GM18861 (cell line): ENCODE results near the gene KCTD20.
"Not testable (repeated sequence)": the region's sequence is repeated elsewhere in the genome, so short reads cannot be mapped to it uniquely, and the experiment has no call there.

ENCODE experiments used
- ATAC-seq: cut with Tn5 transposase; IDR thresholded peaks from one replicate; pipeline ENCODE4 v1.9.1; 2021; ENCODE audit not compliant: unreplicated experiment

Gene KCTD20

DNA sequence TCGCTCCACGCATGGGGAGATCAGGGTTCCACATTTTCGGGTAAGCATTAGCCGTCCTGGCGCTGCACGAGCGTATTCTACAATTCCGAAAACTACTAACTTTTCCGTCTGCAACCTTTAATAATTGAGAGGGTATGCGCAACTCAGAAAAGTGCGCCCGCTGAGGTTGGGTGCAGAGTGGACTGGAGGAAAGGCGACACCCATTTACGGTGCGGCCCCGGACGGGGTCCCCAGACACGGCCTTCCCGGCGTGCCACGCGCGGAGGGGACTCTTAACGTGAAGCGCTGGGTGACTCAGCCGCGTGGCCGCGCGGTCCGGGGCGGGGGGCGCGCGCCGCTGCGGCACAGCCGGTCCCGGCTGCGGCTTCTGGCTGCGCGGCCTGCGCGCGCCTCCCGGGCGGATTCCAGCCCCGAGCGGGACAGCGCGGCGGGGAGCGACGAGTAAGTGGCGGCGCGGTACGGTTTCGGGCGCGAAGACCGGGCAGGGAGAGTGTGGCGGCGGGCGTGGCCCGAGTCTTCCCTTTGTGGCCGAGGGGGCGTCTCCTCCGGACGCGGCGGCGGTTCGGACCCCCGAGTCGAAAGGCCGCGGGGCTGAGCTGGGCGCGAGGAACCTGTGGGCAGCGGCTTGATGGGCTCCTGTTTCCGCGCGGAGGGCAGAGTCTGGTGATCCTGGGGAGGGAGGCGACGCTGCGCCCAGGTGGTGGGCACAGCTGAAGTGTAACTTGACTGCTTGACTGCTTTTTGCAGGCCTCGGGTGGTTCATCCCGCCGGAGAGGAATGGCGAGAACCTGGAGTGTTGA lies at the start of gene KCTD20, which contains the start of gene PXT1:
KCTD20 (plus strand) TSS at position 330 of the 800 bp plus-strand sequence. CDS start 27,098 bp downstream, outside the sequence.
PXT1 (minus strand) TSS at position 184 of the 800 bp plus-strand sequence. CDS start 16,772 bp downstream, outside the sequence.
- ATAC-seq, result peak; percentile 65

- ATAC-seq, result no peak
Measured at GRCh38 chr6:36399970-36400369, 42.8 kb upstream of the KCTD20 start.

DNA sequence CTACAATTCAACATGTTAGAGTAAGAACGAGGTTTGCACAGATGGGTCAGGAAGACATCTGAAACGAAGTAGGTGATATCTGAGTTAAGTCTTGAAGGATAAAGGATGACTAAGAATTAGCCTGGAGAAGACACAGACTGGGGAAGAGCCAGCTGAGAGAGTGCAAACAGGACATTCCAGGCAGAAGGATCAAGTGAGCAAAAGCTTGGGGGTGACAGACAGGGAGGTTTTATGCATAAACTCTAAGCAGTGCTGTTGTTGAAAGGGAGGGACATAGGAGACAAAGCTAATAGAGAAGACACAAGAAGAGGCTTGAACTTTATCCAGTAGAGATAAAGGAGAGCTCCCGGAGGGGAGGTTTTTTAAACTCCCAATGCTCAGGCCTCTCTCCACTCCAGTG lies 40.3 kb upstream of the KCTD20 start:
- no peak for ATAC-seq

GRCh38 chr6:36404164-36404563 lies 38.6 kb upstream of the KCTD20 start:
- ATAC-seq, result no peak

DNA sequence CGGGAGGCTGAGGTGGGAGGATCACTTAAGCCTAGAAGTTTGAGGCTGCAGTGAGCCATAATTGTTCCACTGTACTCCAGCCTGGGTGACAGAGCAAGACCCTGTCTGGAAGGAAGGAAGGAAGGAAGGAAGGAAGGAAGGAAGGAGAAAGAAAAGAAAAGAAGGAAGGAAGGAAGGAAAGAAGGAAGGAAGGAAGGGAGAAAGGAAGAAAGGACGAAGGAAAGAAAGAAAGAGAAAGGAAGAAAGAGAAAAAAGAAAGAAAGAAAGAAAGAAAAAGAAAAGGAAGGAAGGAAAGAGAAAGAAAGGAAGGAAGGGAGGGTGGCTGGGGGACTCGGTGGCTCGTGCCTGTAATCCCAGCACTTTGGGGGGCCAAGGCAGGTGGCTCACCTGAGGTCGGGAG lies 33.1 kb upstream of the KCTD20 start:
- not testable (repeated sequence) for ATAC-seq

DNA sequence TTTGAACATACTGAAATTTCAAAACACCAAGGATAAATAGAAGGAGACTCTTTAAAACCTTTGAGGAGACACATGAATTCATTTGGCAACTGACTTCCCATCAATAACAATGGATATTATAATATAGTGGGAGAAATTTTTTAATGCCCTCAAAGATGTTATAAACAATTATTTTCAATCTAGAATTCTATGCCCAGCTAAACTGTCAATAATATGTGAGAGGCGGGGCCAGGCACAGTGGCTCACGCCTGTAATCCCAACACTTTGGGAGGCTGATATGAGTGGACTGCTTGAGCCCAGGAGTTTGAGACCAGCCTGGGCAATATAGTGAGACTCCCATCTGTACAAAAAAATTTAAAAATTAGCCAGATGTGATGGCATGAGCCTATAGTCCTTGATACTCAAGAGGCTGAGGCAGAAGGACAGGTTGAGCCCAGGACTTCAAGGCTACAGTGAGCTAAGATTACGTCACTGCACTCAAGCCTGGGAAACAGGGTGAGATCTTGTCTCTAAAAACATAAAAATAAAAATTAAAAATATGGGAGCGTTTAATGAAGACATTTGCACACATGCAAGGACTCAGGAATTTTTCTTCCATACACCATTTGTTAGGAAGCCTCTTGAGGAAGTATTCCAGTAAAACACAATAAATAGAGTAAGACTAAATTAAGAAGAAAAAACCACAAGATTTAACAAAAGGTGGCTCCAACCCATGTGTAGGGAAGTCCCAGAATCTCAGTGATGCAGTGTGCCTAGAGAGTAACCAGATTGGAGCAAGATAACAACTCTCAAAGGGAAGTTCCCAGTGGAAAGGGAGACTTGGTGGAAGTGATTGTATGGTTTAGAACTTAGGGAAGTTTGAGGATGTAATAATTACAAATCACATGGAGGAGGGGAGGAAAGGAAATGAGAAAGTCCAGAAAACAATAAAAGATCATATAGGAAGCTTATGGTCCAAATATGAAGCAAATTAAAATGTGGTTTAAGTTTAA lies 29.0 kb upstream of the KCTD20 start:
- no peak for ATAC-seq

DNA sequence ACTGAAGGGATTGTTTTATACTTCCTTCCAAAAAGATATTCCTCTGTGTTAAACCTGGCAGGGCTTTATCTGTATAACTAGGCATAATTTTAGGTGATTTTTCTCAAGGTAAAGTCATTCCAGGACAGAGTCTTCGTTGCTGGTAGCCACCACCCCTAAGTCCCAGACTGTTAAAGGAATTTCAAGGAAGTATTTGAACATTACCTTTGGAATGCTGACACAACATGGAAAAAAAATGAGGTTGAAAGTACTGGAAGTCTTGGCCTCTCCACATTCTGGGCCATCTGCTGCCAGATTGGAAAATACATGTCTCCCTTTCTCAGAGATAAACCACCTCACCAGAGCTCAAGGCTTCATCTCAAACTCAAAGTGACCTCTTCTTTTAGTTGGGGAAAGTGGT lies 28.3 kb upstream of the KCTD20 start:
- ATAC-seq, result no peak

DNA sequence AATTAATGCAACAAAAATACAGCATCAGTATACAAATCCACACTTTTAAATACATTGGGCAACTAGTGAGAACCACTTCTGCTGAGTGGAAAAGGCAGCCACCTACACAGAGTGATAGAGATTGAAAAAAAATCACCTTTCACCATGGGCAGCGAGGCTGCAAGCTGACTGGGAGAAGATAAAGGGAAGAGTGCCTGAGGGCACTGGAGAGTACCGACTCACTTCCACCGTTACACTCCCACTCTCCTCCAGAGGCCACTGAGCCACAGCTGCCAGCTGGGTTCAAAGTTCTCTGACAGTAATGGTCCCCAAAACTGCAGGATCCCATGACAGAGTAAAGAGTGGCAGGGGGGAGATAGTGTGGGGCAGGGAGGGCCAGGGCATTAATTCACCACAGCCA lies 24.2 kb upstream of the KCTD20 start:
- no peak for ATAC-seq

GRCh38 chr6:36419310-36419709 lies 23.5 kb upstream of the KCTD20 start:
- ATAC-seq, result no peak

DNA sequence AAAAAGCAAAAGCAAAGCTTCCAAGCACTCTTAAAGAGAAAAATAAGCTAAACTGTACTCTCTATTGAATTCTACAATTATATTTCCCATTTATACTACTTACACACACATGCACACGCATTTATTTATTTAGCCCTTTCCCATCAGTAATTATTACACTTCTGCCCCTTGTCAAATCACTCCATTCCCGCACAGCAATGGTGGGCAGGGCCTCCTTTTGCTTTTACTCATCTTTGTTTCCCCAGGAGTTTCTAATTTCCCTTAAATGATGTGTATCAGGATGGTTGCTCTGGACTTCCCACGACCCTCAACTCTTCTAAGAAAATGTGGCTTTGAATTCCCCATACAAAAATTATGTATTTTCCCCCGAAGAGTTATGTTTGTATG lies 20.1 kb upstream of the KCTD20 start:
- no peak for ATAC-seq

DNA sequence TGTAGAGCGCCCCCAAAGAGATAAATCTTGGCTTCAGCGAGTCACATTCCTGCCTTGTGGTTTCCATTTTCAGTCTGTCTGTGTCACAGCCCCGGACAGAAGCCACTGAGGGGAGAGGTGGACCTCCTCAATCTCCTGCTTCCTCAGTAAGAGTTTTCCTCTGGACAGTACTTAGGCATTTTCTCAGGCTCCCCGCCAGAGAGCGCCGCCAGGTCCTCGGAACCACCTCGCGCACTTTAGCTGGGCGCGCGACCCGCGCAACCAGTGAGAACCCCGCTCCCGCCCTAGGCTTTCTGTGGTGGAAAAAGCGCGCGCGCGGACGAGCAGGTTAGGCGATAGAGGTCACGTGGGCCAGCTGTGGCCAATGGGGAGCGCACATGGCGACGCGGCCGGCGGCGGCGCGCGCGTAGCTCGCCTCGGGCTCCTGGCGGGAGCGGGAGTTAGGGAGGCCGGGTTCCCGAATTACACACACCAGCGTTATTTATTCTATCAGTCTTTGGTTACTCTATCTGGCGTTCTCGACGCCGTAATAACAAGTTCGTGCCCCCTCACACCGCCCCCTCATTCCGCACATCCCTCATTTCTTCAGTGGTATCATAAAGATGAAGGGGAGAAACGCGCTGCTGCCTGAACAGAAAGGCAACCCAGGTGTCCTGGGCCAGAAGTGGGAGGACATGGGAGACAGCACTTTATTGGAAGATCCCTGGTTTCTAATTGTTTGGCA lies 19.5 kb upstream of the KCTD20 start:
- ATAC-seq, result peak; percentile 87

DNA sequence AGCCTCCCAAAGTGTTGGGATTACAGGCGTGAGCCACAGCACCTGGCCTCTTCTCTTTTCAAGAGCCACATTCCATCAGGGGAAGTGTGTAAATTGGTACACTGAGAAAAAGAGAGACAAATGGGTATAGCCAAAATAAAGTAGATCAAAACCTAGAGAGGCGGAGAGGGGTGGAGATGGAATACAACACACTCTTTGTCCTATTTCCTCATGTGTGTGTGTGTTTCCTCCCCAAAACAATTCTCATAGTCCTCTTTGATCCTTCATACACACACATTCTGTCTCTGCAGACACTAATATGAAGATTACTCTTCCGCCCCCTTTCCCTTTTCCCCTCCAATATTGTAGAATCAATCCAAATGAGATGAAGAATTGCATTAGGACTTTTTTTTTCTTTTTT lies 16.2 kb upstream of the KCTD20 start:
- no peak for ATAC-seq

GRCh38 chr6:36428911-36429310 lies 13.9 kb upstream of the KCTD20 start:
- ATAC-seq, result no peak

DNA sequence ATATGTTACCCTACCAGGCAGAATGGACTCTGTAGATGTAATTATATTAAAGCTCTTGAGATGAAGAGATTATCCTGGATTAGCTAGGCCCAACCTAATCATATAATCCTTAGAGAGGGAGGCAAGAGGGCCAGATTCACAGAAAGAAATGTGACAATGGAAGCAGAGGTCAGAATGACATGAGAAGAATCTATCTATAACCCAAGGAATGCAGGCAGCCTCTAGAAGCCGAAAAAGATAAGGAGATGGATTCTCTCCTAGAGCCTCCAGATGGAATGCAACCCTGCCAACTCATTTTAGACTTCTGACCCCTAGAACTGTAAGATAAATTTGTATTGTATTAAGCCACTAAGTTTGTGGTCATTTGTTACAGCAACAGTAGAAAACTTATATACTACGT lies 12.4 kb upstream of the KCTD20 start:
- ATAC-seq, result no peak

- ATAC-seq, result no peak
Measured at GRCh38 chr6:36431197-36431596, 11.6 kb upstream of the KCTD20 start.

GRCh38 chr6:36432151-36432671 lies 10.6 kb upstream of the KCTD20 start:
- ATAC-seq, result no peak

DNA sequence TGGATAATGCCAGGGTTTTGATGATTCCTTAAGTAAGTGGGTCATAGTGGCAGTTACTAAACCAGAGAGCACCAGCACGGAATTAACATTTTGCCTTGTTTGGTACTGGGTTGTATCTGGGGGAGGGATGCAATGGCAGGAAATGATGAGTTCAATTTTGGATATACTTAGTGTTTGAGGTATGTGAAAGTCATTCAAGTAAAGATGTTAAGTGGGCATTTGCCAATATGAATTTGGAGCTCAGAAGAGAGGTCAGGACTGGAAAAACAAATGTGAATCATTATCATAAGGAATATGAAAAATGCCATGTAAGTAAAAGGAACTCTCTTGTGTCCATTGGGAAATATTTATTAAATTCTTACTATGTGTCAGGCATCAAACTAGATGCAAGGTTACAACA lies 6.3 kb upstream of the KCTD20 start:
- ATAC-seq, result no peak

- peak; percentile 65 for ATAC-seq
Measured at GRCh38 chr6:36441307-36441894, 1.4 kb upstream of the KCTD20 start.

DNA sequence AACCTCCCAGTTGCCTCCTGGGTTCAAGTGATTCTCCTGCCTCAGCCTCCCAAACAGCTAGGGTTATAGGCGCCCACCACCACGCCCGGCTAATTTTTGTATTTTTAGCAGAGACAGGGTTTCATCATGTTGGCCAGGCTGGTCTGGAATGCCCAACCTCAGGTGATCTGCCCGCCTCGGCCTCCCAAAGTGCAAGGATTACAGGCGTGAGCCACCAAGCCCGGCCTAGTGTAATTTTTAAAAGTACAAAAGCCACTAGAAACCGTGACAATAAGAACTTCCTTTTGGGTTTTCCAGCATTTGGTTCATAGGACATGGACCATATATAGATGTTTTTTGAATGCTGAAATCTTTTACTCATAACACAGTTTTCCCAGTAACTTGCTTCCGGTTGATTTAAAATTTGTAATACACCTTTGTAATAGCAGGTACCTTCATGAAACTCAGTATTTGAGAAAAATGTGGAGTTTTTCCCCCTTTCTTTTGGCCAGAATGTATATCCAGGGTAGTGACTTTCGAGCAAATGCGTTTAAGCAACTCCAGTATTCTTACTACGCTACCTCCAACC lies 613 bp upstream of the KCTD20 start:
- ATAC-seq, result no peak
